HCT116 (cell line): ENCODE results near the gene CDK11B. TPM values are rescaled to one million over a fixed set of nuclear protein-coding genes. Genes with fewer than 3 reads are reported as not detected.

ENCODE experiments used
- ATAC-seq: fragments of 200-7000 bp; cut with Tn5 transposase; 2 replicates; pipeline ENCODE4 v1.9.1; 2020; ENCODE audit warnings: mild to moderate bottlenecking, moderate library complexity
- BruUV-seq: library from RNA; stranded (reverse); fragments of 400-500 nt; replicated peaks from 2 replicates; lab custom pipeline; 2021; lab: Mats Ljungman, UMichigan
- CTCF ChIA-PET: fragments of 300-600 bp; sonication (Branson Sonifier 250); formaldehyde crosslinking; loops from one replicate; lab custom pipeline; 2021; ENCODE audit warnings: antibody characterized with exemption; lab: Charles Lee
- POLR2A ChIA-PET: fragments of 300-600, 350-600 bp; sonication (Branson Sonifier 250); formaldehyde crosslinking; loops from one replicate; lab custom pipeline; 2021; ENCODE audit warnings: antibody characterized with exemption; lab: Charles Lee
- RAD21 ChIA-PET, 2 experiments: fragments of 300-600 bp; sonication (Branson Sonifier 250); formaldehyde crosslinking; loops; one replicate each; lab custom pipeline; 2023; ENCODE audit warnings: low total read pairs in 2 of 2; ENCODE audit not compliant: uncharacterized antibody in 2 of 2, unreplicated experiment in 2 of 2, low non-redundant PET in 1 of 2; lab: Charles Lee
- DNase-seq: peaks from one replicate; pipeline ENCODE4 v3.0.0-alpha.2; 2010; ENCODE audit warnings: low read depth, low spot score
- H2AFZ ChIP-seq: fragments of 200-600 bp; shearing (Covaris generic), sonication (generic); 2 replicates; pipeline ENCODE4 v1.6.1; 2017; ENCODE audit warnings: low read depth, mixed run types, mixed read lengths, antibody characterized with exemption, low read length; ENCODE audit not compliant: poor library complexity, severe bottlenecking
- H3K27ac ChIP-seq: 2 replicates; pipeline ENCODE4 v1.5.1; 2012; ENCODE audit warnings: low read depth, low read length
- H3K27me3 ChIP-seq: fragments of 200-600 bp; sonication (generic); 2 replicates; pipeline ENCODE4 v1.6.1; 2016; ENCODE audit warnings: mixed run types, low read length, mixed read lengths; ENCODE audit not compliant: insufficient read depth
- H3K36me3 ChIP-seq, 2 experiments: fragments of 200-500 bp in 1 of 2; fragments of 200-600 bp in 1 of 2; sonication (Bioruptor generic) in 1 of 2; sonication (generic) in 1 of 2; 2 replicates each; pipeline versions ENCODE4 v1.5.1 to v1.6.1; 2014 to 2016; ENCODE audit warnings: low read length in 2 of 2, inconsistent platforms in 1 of 2, mixed read lengths in 1 of 2, mixed run types in 1 of 2; ENCODE audit not compliant: insufficient read depth in 2 of 2, control insufficient read depth in 1 of 2
- H3K4me1 ChIP-seq, 2 experiments: fragments of 200-600 bp in 1 of 2; sonication (generic) in 1 of 2; 2 replicates each; pipeline versions ENCODE4 v1.5.1 to v1.6.1; 2012 to 2017; ENCODE audit warnings: low read length in 2 of 2, inconsistent platforms in 1 of 2, mild to moderate bottlenecking in 1 of 2, mixed read lengths in 1 of 2, mixed run types in 1 of 2, moderate library complexity in 1 of 2; ENCODE audit not compliant: insufficient read depth in 2 of 2, control insufficient read depth in 1 of 2
- H3K4me2 ChIP-seq: fragments of 200-600 bp; sonication (generic); 2 replicates; pipeline ENCODE4 v1.6.1; 2017; ENCODE audit warnings: mixed run types, low read length, mixed read lengths
- H3K4me3 ChIP-seq, 2 experiments: fragments of 200-600 bp in 1 of 2; sonication (generic) in 1 of 2; replicated peaks in 1 of 2; 2 replicates each; pipeline ENCODE4 v1.5.1; 2011 to 2016; ENCODE audit warnings: low read length in 2 of 2, control low read depth in 1 of 2, low read depth in 1 of 2, mild to moderate bottlenecking in 1 of 2, mixed read lengths in 1 of 2, mixed run types in 1 of 2
- H3K79me2 ChIP-seq: fragments of 200-600 bp; sonication (generic); 2 replicates; pipeline ENCODE4 v1.6.1; 2017; ENCODE audit warnings: mild to moderate bottlenecking, mixed run types, low read length, moderate library complexity, mixed read lengths; ENCODE audit not compliant: insufficient read depth
- H3K9ac ChIP-seq: fragments of 200-600 bp; sonication (generic); 2 replicates; pipeline ENCODE4 v1.6.1; 2016; ENCODE audit warnings: low read length, mixed read lengths
- H3K9me2 ChIP-seq: fragments of 200-600 bp; sonication (generic), shearing (Covaris generic); 2 replicates; pipeline ENCODE4 v1.6.1; 2017; ENCODE audit warnings: mixed run types, mild to moderate bottlenecking, moderate library complexity; ENCODE audit not compliant: insufficient read depth
- H3K9me3 ChIP-seq, 2 experiments: fragments of 200-500 bp in 1 of 2; fragments of 200-600 bp in 1 of 2; sonication (Bioruptor generic) in 1 of 2; sonication (generic) in 1 of 2; 2 replicates each; pipeline ENCODE4 v1.6.1; 2014 to 2017; ENCODE audit warnings: low read length in 2 of 2, mixed read lengths in 2 of 2, inconsistent platforms in 1 of 2, low read depth in 1 of 2, mild to moderate bottlenecking in 1 of 2, mixed run types in 1 of 2, moderate library complexity in 1 of 2; ENCODE audit not compliant: control insufficient read depth in 1 of 2, insufficient read depth in 1 of 2
- H4K20me1 ChIP-seq: fragments of 200-600 bp; sonication (generic), shearing (Covaris generic); 2 replicates; pipeline ENCODE4 v1.6.1; 2017; ENCODE audit warnings: mixed run types, mild to moderate bottlenecking, moderate library complexity; ENCODE audit not compliant: insufficient read depth
- EGR1 ChIP-seq: IDR thresholded peaks from 2 replicates; pipeline ENCODE4 v1.6.1; 2012; ENCODE audit warnings: low read depth
- ELF1 ChIP-seq: IDR thresholded peaks from 2 replicates; pipeline ENCODE4 v1.6.1; 2012; ENCODE audit warnings: low read depth, borderline replicate concordance
- EZH2 ChIP-seq: fragments of 200-600 bp; sonication (generic); IDR thresholded peaks from 2 replicates; pipeline ENCODE4 v1.6.1; 2017; ENCODE audit warnings: antibody characterized with exemption, mixed run types
- FOSL1 ChIP-seq: IDR thresholded peaks from 2 replicates; pipeline ENCODE4 v1.6.1; 2012; ENCODE audit warnings: low read depth
- JUND ChIP-seq: IDR thresholded peaks from 2 replicates; pipeline ENCODE4 v1.6.1; 2012
- POLR2AphosphoS5 ChIP-seq: IDR thresholded peaks from 2 replicates; pipeline ENCODE4 v1.6.1; 2011; ENCODE audit warnings: mild to moderate bottlenecking, low read depth, low read length, moderate library complexity
- SIN3A ChIP-seq: IDR thresholded peaks from 2 replicates; pipeline ENCODE4 v1.6.1; 2012; ENCODE audit warnings: low read depth
- SP1 ChIP-seq: IDR thresholded peaks from 2 replicates; pipeline ENCODE4 v1.6.1; 2012; ENCODE audit warnings: low read depth
- SRF ChIP-seq: IDR thresholded peaks from 2 replicates; pipeline ENCODE4 v1.6.1; 2012; ENCODE audit warnings: low read depth
- TCF7L2 ChIP-seq: IDR thresholded peaks from 2 replicates; pipeline ENCODE4 v1.7.0; 2011; ENCODE audit warnings: borderline replicate concordance, inconsistent platforms; ENCODE audit not compliant: insufficient read depth, insufficient read length; ENCODE audit errors: extremely low read depth
- YY1 ChIP-seq: IDR thresholded peaks from 2 replicates; pipeline ENCODE4 v1.6.1; 2011; ENCODE audit warnings: low read length, low read depth, moderate library complexity, mild to moderate bottlenecking; ENCODE audit not compliant: insufficient replicate concordance; ENCODE audit errors: extremely low read depth
- ZFX ChIP-seq: fragments of 450-650 bp; IDR thresholded peaks from 2 replicates; pipeline ENCODE4 v1.6.1; 2017
- ZNF274 ChIP-seq: fragments of 200-500 bp; sonication (Bioruptor generic); IDR thresholded peaks from 2 replicates; pipeline ENCODE4 v1.6.1; 2014; ENCODE audit warnings: mild to moderate bottlenecking, low read depth, low read length, inconsistent platforms
- intact Hi-C: fragments of 100-400 bp; cut with micrococcal nuclease; formaldehyde crosslinking; loops from 2 replicates; pipeline ENCODE4 v1.10.0; 2022
- total RNA-seq: library from RNA; stranded (reverse); gene quantifications from one replicate; pipeline ENCODE4 v1.2.1, GENCODE V29; 2021; ENCODE audit not compliant: unreplicated experiment
- TF ChIP-seq, protein P1 (sequence below): IDR thresholded peaks from 2 replicates; pipeline ENCODE4 v1.6.1; 2012
- TF ChIP-seq, protein P2 (sequence below): IDR thresholded peaks from 2 replicates; pipeline ENCODE4 v1.6.1; 2011; ENCODE audit warnings: mild to moderate bottlenecking, low read length, moderate library complexity; ENCODE audit not compliant: insufficient replicate concordance; ENCODE audit errors: extremely low read depth
- TF ChIP-seq, protein P3 (sequence below): IDR thresholded peaks from 2 replicates; pipeline ENCODE4 v1.6.1; 2012; ENCODE audit warnings: low read depth
- TF ChIP-seq, protein P4 (sequence below): IDR thresholded peaks from 2 replicates; pipeline ENCODE4 v1.6.1; 2012

The CDK11B gene
- total RNA-seq, 1 experiment from 2014 or later = 31.5 TPM

DNA sequence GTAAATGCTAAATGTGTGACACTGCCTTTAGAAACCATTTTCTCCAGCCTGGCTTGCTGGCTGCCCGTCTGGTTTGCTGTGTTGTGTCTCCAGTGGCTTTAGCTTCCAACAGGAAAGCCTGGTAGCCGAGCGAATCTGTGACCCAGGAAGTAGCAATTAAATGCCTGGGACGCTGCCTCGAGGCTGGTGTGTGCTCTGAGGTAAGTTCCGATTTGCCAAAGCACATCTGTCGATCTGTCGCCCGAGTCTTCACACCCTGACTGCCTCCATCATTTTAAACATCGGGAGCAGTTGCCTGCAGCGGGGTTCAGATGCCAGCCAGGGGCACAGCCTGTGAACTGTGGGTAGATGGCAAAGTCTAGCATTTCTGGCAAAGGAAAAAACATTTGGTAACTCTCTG lies 41.3 kb downstream of the CDK11B start:
- RAD21 ChIA-PET = no interaction called here
- H3K79me2 ChIP-seq = peaks cover 9% of the 10 kb centered on the region; the same call in 1 of the 2 replicates
- no peak overlapping the region for H3K9ac ChIP-seq
- 0 out of 2 replicates have a peak, but pooled peaks cover 3% of the 10 kb centered on the region for H4K20me1 ChIP-seq
- H2AFZ ChIP-seq = no peak overlapping the region
- ATAC-seq (no peak), DNase-seq (no peak)
- no peak overlapping the region for H3K4me3 ChIP-seq
- BruUV-seq = TSS peak; percentile 69
- CTCF ChIA-PET = no interaction called here
- no peak overlapping the region for H3K27ac ChIP-seq
- no peaks in the 10 kb centered on the region for H3K9me2 ChIP-seq
- no peaks in the 10 kb centered on the region for H3K9me3 ChIP-seq
- peaks cover 0 to 3% of the 10 kb centered on the region in 2 experiments; a peak in 1 of 4 replicates for H3K36me3 ChIP-seq
- H3K4me1 ChIP-seq = peaks cover 11 to 29% of the 10 kb centered on the region in 2 experiments; a peak in 3 of 4 replicates
- H3K4me2 ChIP-seq = peak overlapping the region; percentile 97; the same call in 1 of the 2 replicates
- POLR2A ChIA-PET = interaction anchor here (2.2 kb wide), 1 partner anchor 11 kb away, joined by 6 read pairs; no protein-coding TSS in a partner anchor
- intact Hi-C loops = loop anchor here (10.0 kb wide), 1 partner anchor 273 kb away; the partner anchor contains the start of gene DVL1
- no peaks in the 10 kb centered on the region for H3K27me3 ChIP-seq
- no peak for TF ChIP-seq JUND
- TF ChIP-seq TCF7L2 = no peak
- no peak for TF ChIP-seq POLR2AphosphoS5
- TF ChIP-seq SIN3A = no peak
- TF ChIP-seq FOSL1 = no peak
- TF ChIP-seq, protein P1, sequence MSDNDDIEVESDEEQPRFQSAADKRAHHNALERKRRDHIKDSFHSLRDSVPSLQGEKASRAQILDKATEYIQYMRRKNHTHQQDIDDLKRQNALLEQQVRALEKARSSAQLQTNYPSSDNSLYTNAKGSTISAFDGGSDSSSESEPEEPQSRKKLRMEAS = no peak
- no peak for TF ChIP-seq EZH2
- no peak for TF ChIP-seq SP1
- TF ChIP-seq YY1 = no peak
- TF ChIP-seq, protein P2, sequence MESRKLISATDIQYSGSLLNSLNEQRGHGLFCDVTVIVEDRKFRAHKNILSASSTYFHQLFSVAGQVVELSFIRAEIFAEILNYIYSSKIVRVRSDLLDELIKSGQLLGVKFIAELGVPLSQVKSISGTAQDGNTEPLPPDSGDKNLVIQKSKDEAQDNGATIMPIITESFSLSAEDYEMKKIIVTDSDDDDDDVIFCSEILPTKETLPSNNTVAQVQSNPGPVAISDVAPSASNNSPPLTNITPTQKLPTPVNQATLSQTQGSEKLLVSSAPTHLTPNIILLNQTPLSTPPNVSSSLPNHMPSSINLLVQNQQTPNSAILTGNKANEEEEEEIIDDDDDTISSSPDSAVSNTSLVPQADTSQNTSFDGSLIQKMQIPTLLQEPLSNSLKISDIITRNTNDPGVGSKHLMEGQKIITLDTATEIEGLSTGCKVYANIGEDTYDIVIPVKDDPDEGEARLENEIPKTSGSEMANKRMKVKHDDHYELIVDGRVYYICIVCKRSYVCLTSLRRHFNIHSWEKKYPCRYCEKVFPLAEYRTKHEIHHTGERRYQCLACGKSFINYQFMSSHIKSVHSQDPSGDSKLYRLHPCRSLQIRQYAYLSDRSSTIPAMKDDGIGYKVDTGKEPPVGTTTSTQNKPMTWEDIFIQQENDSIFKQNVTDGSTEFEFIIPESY = no peak
- TF ChIP-seq, protein P3, sequence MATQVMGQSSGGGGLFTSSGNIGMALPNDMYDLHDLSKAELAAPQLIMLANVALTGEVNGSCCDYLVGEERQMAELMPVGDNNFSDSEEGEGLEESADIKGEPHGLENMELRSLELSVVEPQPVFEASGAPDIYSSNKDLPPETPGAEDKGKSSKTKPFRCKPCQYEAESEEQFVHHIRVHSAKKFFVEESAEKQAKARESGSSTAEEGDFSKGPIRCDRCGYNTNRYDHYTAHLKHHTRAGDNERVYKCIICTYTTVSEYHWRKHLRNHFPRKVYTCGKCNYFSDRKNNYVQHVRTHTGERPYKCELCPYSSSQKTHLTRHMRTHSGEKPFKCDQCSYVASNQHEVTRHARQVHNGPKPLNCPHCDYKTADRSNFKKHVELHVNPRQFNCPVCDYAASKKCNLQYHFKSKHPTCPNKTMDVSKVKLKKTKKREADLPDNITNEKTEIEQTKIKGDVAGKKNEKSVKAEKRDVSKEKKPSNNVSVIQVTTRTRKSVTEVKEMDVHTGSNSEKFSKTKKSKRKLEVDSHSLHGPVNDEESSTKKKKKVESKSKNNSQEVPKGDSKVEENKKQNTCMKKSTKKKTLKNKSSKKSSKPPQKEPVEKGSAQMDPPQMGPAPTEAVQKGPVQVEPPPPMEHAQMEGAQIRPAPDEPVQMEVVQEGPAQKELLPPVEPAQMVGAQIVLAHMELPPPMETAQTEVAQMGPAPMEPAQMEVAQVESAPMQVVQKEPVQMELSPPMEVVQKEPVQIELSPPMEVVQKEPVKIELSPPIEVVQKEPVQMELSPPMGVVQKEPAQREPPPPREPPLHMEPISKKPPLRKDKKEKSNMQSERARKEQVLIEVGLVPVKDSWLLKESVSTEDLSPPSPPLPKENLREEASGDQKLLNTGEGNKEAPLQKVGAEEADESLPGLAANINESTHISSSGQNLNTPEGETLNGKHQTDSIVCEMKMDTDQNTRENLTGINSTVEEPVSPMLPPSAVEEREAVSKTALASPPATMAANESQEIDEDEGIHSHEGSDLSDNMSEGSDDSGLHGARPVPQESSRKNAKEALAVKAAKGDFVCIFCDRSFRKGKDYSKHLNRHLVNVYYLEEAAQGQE = no peak
- TF ChIP-seq EGR1 = no peak
- no peak for TF ChIP-seq ZFX
- TF ChIP-seq ZNF274 = no peak
- no peak for TF ChIP-seq ELF1
- TF ChIP-seq SRF = no peak
- TF ChIP-seq, protein P4, sequence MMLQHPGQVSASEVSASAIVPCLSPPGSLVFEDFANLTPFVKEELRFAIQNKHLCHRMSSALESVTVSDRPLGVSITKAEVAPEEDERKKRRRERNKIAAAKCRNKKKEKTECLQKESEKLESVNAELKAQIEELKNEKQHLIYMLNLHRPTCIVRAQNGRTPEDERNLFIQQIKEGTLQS = no peak
